B cell (primary cell): ENCODE data around the gene NPHP4. TPM values are rescaled to one million over a fixed set of nuclear protein-coding genes. Genes with fewer than 3 reads are reported as not detected.

Experiments
- ATAC-seq: fragments of 200-7000 bp; cut with Tn5 transposase; one replicate; pipeline ENCODE4 v1.10.0; 2021; ENCODE audit warnings: low read depth, mild to moderate bottlenecking, moderate number of reproducible peaks, moderate library complexity
- CTCF ChIA-PET: fragments of 350-600 bp; sonication (Branson Sonifier 250); formaldehyde crosslinking; loops from one replicate; lab custom pipeline; 2021; ENCODE audit warnings: antibody characterized with exemption, inconsistent platforms; lab: Charles Lee
- POLR2A ChIA-PET: fragments of 350-600 bp; sonication (Branson Sonifier 250); formaldehyde crosslinking; loops from one replicate; lab custom pipeline; 2021; ENCODE audit warnings: antibody characterized with exemption; lab: Charles Lee
- DNase-seq: peaks from one replicate; pipeline ENCODE4 v3.0.0; 2013
- H2AFZ ChIP-seq: 2 replicates; pipeline ENCODE4 v1.6.1; 2012; ENCODE audit warnings: mild to moderate bottlenecking, low read depth, low read length; ENCODE audit not compliant: insufficient read depth, poor library complexity, severe bottlenecking
- H3K27ac ChIP-seq, 2 donors: 1 replicate in 1 of 2; 2 replicates in 1 of 2; pipeline ENCODE4 v1.5.1; 2012 to 2013; ENCODE audit warnings: low read length in 2 of 2, mild to moderate bottlenecking in 2 of 2, moderate library complexity in 1 of 2
- H3K27me3 ChIP-seq, 4 experiments: fragments of 200-600 bp in 1 of 4; sonication (generic) in 1 of 4; replicated peaks in 1 of 4; 1 replicate in 2 of 4; 2 replicates in 2 of 4; pipeline versions ENCODE4 v1.6.1 to v1.7.0; 2013 to 2016; ENCODE audit warnings: low read length in 3 of 4, mild to moderate bottlenecking in 2 of 4, mixed read lengths in 1 of 4, moderate library complexity in 1 of 4; ENCODE audit not compliant: insufficient read depth in 4 of 4, control insufficient read depth in 3 of 4; ENCODE audit errors: control extremely low read depth in 1 of 4
- H3K36me3 ChIP-seq, 2 experiments: replicated peaks in 1 of 2; 1 replicate in 1 of 2; 2 replicates in 1 of 2; pipeline versions ENCODE4 v1.6.1 to v1.7.1; 2013; ENCODE audit warnings: low read length in 1 of 2; ENCODE audit not compliant: insufficient read depth in 2 of 2, control insufficient read depth in 1 of 2; ENCODE audit errors: control extremely low read depth in 1 of 2, extremely low read depth in 1 of 2
- H3K4me1 ChIP-seq, 2 donors: fragments of 200-600 bp in 1 of 2; sonication (generic) in 1 of 2; 1 replicate in 1 of 2; 2 replicates in 1 of 2; pipeline versions ENCODE4 v1.5.1 to v1.6.1; 2013 to 2017; ENCODE audit warnings: low read length in 2 of 2; ENCODE audit not compliant: control insufficient read depth in 2 of 2, insufficient read depth in 2 of 2
- H3K4me2 ChIP-seq: replicated peaks from 2 replicates; pipeline ENCODE3; 2012; ENCODE audit warnings: mild to moderate bottlenecking, low read depth, low read length; ENCODE audit not compliant: poor library complexity, severe bottlenecking
- H3K4me3 ChIP-seq, 5 experiments: fragments of 200-600 bp in 1 of 5; sonication (generic) in 1 of 5; 1 replicate in 3 of 5; 2 replicates in 2 of 5; pipeline versions ENCODE4 v1.5.1 to v1.7.0; 2011 to 2016; ENCODE audit warnings: low read length in 4 of 5, mild to moderate bottlenecking in 4 of 5, low read depth in 2 of 5, control low read depth in 1 of 5, moderate library complexity in 1 of 5; ENCODE audit not compliant: insufficient read depth in 1 of 5; ENCODE audit errors: control extremely low read depth in 1 of 5, extremely low read depth in 1 of 5
- H3K79me2 ChIP-seq: fragments of 200-600 bp; sonication (generic); one replicate; pipeline ENCODE4 v1.6.0; 2016; ENCODE audit warnings: low read length; ENCODE audit not compliant: control insufficient read depth, insufficient read depth
- H3K9ac ChIP-seq: fragments of 200-600 bp; sonication (generic); 2 replicates; pipeline ENCODE4 v1.6.1; 2017; ENCODE audit warnings: mild to moderate bottlenecking, low read length, moderate library complexity
- H3K9me3 ChIP-seq, 3 donors: one replicate each; pipeline versions ENCODE4 v1.6.1 to v1.7.1; 2013; ENCODE audit warnings: low read length in 2 of 3; ENCODE audit not compliant: control insufficient read depth in 2 of 3, insufficient read depth in 1 of 3; ENCODE audit errors: control extremely low read depth in 1 of 3
- H4K20me1 ChIP-seq: 2 replicates; pipeline ENCODE4 v1.6.0; 2012; ENCODE audit warnings: mild to moderate bottlenecking, low read length; ENCODE audit not compliant: insufficient read depth, control insufficient read depth, poor library complexity, severe bottlenecking
- H3K27ac Mint-ChIP-seq: one replicate; pipeline ENCODE4 v1.8.0; 2021; ENCODE audit warnings: mixed read lengths
- H3K27me3 Mint-ChIP-seq: one replicate; pipeline ENCODE4 v1.8.0; 2021; ENCODE audit warnings: mixed read lengths
- H3K4me1 Mint-ChIP-seq: one replicate; pipeline ENCODE4 v1.8.0; 2021; ENCODE audit warnings: mixed read lengths
- H3K4me3 Mint-ChIP-seq: one replicate; pipeline ENCODE4 v1.8.0; 2021; ENCODE audit warnings: mixed read lengths
- H3K9me3 Mint-ChIP-seq: one replicate; pipeline ENCODE4 v1.8.0; 2022; ENCODE audit warnings: mixed read lengths; ENCODE audit not compliant: insufficient read depth
- EZH2 ChIP-seq: IDR thresholded peaks from 2 replicates; pipeline ENCODE4 v1.6.1; 2012; ENCODE audit warnings: borderline replicate concordance, low read depth, mild to moderate bottlenecking, moderate library complexity, low read length; ENCODE audit not compliant: insufficient read depth, poor library complexity, severe bottlenecking
- WGBS: methylation state at CpG from one replicate; pipeline ENCODE4 v1.1.5; 2013; ENCODE audit warnings: missing lambda C conversion rate; ENCODE audit not compliant: insufficient coverage; 5-methylcytosine and 5-hydroxymethylcytosine counted together
- intact Hi-C: fragments of 100-400 bp; cut with micrococcal nuclease; formaldehyde crosslinking; loops from one replicate; pipeline ENCODE4 v1.10.0; 2022
- polyA plus RNA-seq: library from polyadenylated mRNA; depleted of rRNA; stranded (reverse); fragments of >200 nt; gene quantifications from 2 replicates; pipeline ENCODE4 v1.2.3, GENCODE V29; 2012
- total RNA-seq, 2 donors: library from RNA; stranded (reverse); fragments of 120-200 nt in 1 of 2; gene quantifications; 1 replicate in 1 of 2; 2 replicates in 1 of 2; pipeline versions ENCODE4 v1.2.3 to v1.2.4, GENCODE V29; 2013 to 2022
- TF ChIP-seq, protein P1 (sequence below): fragments of 200-600 bp; IDR thresholded peaks from one replicate; pipeline ENCODE4 v1.8.0; 2022; ENCODE audit warnings: antibody characterized with exemption, mild to moderate bottlenecking

The NPHP4 gene
- total and polyA plus RNA-seq, 2 donors (not counting 1 experiment from before 2014, with no cell fraction given), result 6.5 to 14.8 TPM

DNA sequence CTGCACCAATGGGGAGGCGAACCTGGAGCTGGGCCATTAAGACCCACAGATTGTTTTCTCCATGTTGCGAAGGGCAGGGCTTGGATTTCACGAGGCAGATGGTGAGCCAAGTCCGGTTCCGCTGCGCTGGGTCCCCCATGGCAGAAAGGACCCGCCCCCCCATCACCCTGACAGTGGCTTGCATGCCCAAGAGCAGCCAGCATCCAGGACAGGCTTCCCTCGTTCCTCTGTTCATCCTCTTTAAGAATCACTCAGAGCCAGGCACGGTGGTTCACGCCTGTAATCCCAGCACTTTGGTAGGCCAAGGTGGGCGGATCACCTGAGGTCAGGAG, 15.8 kb upstream of the NPHP4 start:
- Mint-ChIP-seq H3K4me1 (peaks cover 21% of the 10 kb centered on the region), H3K27ac (no peak overlapping the region), H3K4me3 (no peak overlapping the region), H3K9me3 (no peaks in the 10 kb centered on the region), H3K27me3 (no peaks in the 10 kb centered on the region)
- Histone ChIP-seq H3K4me1 (peaks cover 5% of the 10 kb centered on the region in 2 donors), H3K9ac (no peak overlapping the region), H3K4me2 (no peak overlapping the region), H2AFZ (no peak overlapping the region), H3K4me3 (no peak overlapping the region), H4K20me1 (peaks cover 20% of the 10 kb centered on the region), H3K27ac (no peak overlapping the region), H3K9me3 (no peaks in the 10 kb centered on the region), H3K79me2 (peaks cover 10% of the 10 kb centered on the region), H3K27me3 (no peaks in the 10 kb centered on the region), H3K36me3 (no peaks in the 10 kb centered on the region)
- ChIA-PET CTCF (no interaction called here), POLR2A (no interaction called here)
- intact Hi-C loops, result no loop called here
- DNase-seq (no peak), ATAC-seq (no peak)
- TF ChIP-seq EZH2, result no peak
- TF ChIP-seq, protein P1, sequence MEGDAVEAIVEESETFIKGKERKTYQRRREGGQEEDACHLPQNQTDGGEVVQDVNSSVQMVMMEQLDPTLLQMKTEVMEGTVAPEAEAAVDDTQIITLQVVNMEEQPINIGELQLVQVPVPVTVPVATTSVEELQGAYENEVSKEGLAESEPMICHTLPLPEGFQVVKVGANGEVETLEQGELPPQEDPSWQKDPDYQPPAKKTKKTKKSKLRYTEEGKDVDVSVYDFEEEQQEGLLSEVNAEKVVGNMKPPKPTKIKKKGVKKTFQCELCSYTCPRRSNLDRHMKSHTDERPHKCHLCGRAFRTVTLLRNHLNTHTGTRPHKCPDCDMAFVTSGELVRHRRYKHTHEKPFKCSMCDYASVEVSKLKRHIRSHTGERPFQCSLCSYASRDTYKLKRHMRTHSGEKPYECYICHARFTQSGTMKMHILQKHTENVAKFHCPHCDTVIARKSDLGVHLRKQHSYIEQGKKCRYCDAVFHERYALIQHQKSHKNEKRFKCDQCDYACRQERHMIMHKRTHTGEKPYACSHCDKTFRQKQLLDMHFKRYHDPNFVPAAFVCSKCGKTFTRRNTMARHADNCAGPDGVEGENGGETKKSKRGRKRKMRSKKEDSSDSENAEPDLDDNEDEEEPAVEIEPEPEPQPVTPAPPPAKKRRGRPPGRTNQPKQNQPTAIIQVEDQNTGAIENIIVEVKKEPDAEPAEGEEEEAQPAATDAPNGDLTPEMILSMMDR, result no peak
- WGBS, result 98% methylated on average over 10 of the region's 11 CpGs

GRCh38 chr1:6007318-6008083, 15.3 kb upstream of the NPHP4 start:
- H3K4me2 ChIP-seq, result no peak overlapping the region
- H3K79me2 ChIP-seq, result peaks cover 10% of the 10 kb centered on the region
- no peak overlapping the region for H2AFZ ChIP-seq
- DNase-seq (no peak), ATAC-seq (no peak)
- no peaks in the 10 kb centered on the region for H3K4me1 ChIP-seq
- CTCF ChIA-PET, result no interaction called here
- Mint-ChIP-seq H3K4me1 (peaks cover 16% of the 10 kb centered on the region), H3K4me3 (no peak overlapping the region), H3K27ac (no peak overlapping the region), H3K27me3 (no peaks in the 10 kb centered on the region), H3K9me3 (no peaks in the 10 kb centered on the region)
- TF ChIP-seq, protein P1, result no peak
- no peak for TF ChIP-seq EZH2
- H3K27ac ChIP-seq, result no peak overlapping the region
- intact Hi-C loops, result no loop called here
- H3K4me3 ChIP-seq, result no peak overlapping the region
- peaks cover 20% of the 10 kb centered on the region for H4K20me1 ChIP-seq
- H3K9me3 ChIP-seq, result no peaks in the 10 kb centered on the region
- H3K9ac ChIP-seq, result no peak overlapping the region
- 63% methylated on average over 22 of the region's 25 CpGs for WGBS
- H3K27me3 ChIP-seq, result no peaks in the 10 kb centered on the region
- POLR2A ChIA-PET, result no interaction called here
- H3K36me3 ChIP-seq, result no peaks in the 10 kb centered on the region
